K562 (cell line): ENCODE results near the gene RNH1. TPM values are rescaled to one million over a fixed set of nuclear protein-coding genes. Genes with fewer than 3 reads are reported as not detected.

ENCODE experiments used
- ARNT ChIP-seq, 2 experiments: fragments of 450-650 bp; IDR thresholded peaks; 2 replicates each; pipeline ENCODE4 v1.6.1; 2016; ENCODE audit warnings: mild to moderate bottlenecking in 1 of 2
- ASH1L ChIP-seq: fragments of 450-650 bp; IDR thresholded peaks from 2 replicates; pipeline ENCODE4 v1.6.1; 2018; ENCODE audit warnings: borderline replicate concordance, mild to moderate bottlenecking, low read depth; ENCODE audit not compliant: partially characterized antibody
- BCL6 ChIP-seq: fragments of 250-450 bp; sonication (Bioruptor Pico); IDR thresholded peaks from 2 replicates; pipeline ENCODE4 v1.4.0; 2020
- CC2D1A ChIP-seq: fragments of 450-650 bp; IDR thresholded peaks from 2 replicates; pipeline ENCODE4 v1.6.1; 2017; ENCODE audit warnings: mild to moderate bottlenecking
- CEBPG ChIP-seq, 3 experiments: fragments of 200-800 bp in 1 of 3; sonication (Bioruptor generic) in 1 of 3; sonication (generic) in 1 of 3; formaldehyde crosslinking in 1 of 3; IDR thresholded peaks in 2 of 3; conservative IDR thresholded peaks in 1 of 3; 2 replicates each; pipeline versions ENCODE4 v1.6.1 to v1.8.0; 2016 to 2022; ENCODE audit warnings: missing compliant biosample characterization in 2 of 3, missing genetic modification characterization in 2 of 3, mild to moderate bottlenecking in 1 of 3, missing genetic modification reagents in 1 of 3
- E2F3 ChIP-seq: fragments of 250-450 bp; sonication (Bioruptor Pico); IDR thresholded peaks from 2 replicates; pipeline ENCODE4 v1.4.0; 2020; ENCODE audit warnings: mild to moderate bottlenecking
- ESRRB ChIP-seq: fragments of 250-450 bp; sonication (Bioruptor Pico); IDR thresholded peaks from 2 replicates; pipeline ENCODE4 v1.5.0; 2020; ENCODE audit warnings: mild to moderate bottlenecking, moderate library complexity, borderline replicate concordance
- JUND ChIP-seq, 2 experiments: IDR thresholded peaks; 2 replicates in 1 of 2; 3 replicates in 1 of 2; pipeline ENCODE4 v1.6.1; 2011; ENCODE audit warnings: borderline replicate concordance in 2 of 2, low read depth in 2 of 2, low read length in 2 of 2, improper control_type of control experiment in 1 of 2, missing biosample characterization in 1 of 2, missing genetic modification characterization in 1 of 2, missing genetic modification reagents in 1 of 2
- L3MBTL2 ChIP-seq: fragments of 450-650 bp; IDR thresholded peaks from 2 replicates; pipeline ENCODE4 v1.6.1; 2016; ENCODE audit warnings: mild to moderate bottlenecking, moderate library complexity
- MCM3 ChIP-seq: fragments of 450-650 bp; IDR thresholded peaks from 2 replicates; pipeline ENCODE4 v1.6.1; 2016
- MTA2 ChIP-seq: fragments of 450-650 bp; IDR thresholded peaks from 2 replicates; pipeline ENCODE4 v1.6.1; 2016; ENCODE audit warnings: low read depth
- NCOA4 ChIP-seq: fragments of 450-650 bp; IDR thresholded peaks from 2 replicates; pipeline ENCODE4 v1.6.1; 2018; ENCODE audit warnings: mild to moderate bottlenecking; ENCODE audit not compliant: partially characterized antibody
- POLR2G ChIP-seq: fragments of 200-400 bp; formaldehyde crosslinking; IDR thresholded peaks from 2 replicates; pipeline ENCODE4 v1.6.1; 2017; ENCODE audit warnings: low read depth, mild to moderate bottlenecking, antibody characterized with exemption, low read length, moderate library complexity
- PTBP1 ChIP-seq: fragments of 200-400 bp; formaldehyde crosslinking; IDR thresholded peaks from 2 replicates; pipeline ENCODE4 v1.6.1; 2017; ENCODE audit warnings: low read depth, low read length
- PTRF ChIP-seq: fragments of 450-650 bp; IDR thresholded peaks from 2 replicates; pipeline ENCODE4 v1.6.1; 2016; ENCODE audit warnings: mild to moderate bottlenecking, missing genetic modification characterization, missing compliant biosample characterization
- XRCC3 ChIP-seq: fragments of 450-650 bp; IDR thresholded peaks from 2 replicates; pipeline ENCODE4 v1.6.1; 2017; ENCODE audit warnings: mild to moderate bottlenecking, moderate library complexity
- ZFP1 ChIP-seq: fragments of 450-650 bp; formaldehyde crosslinking; IDR thresholded peaks from 2 replicates; pipeline ENCODE4 v1.4.0; 2020; ENCODE audit warnings: mild to moderate bottlenecking, mixed read lengths
- ZNF12 ChIP-seq: sonication (generic); formaldehyde crosslinking; IDR thresholded peaks from 2 replicates; pipeline ENCODE4 v1.4.0; 2020; ENCODE audit warnings: mild to moderate bottlenecking, missing genetic modification reagents
- ZNF140 ChIP-seq: fragments of 250-450 bp; sonication (Bioruptor Pico); IDR thresholded peaks from 2 replicates; pipeline ENCODE4 v1.8.0; 2021; ENCODE audit warnings: moderate library complexity, mild to moderate bottlenecking, inconsistent platforms
- ZNF175 ChIP-seq: fragments of 200-800 bp; sonication (Bioruptor generic); IDR thresholded peaks from 2 replicates; pipeline ENCODE4 v1.6.1; 2016; ENCODE audit warnings: low read depth, mild to moderate bottlenecking, missing genetic modification characterization, missing compliant biosample characterization
- ZNF24 ChIP-seq: fragments of 450-650 bp; IDR thresholded peaks from 2 replicates; pipeline ENCODE4 v1.6.1; 2016
- ZNF263 ChIP-seq: sonication (generic); formaldehyde crosslinking; IDR thresholded peaks from 2 replicates; pipeline ENCODE4 v1.8.0; 2022; ENCODE audit warnings: mild to moderate bottlenecking, missing genetic modification reagents, borderline replicate concordance
- polyA plus RNA-seq, 8 experiments: library from polyadenylated mRNA; depleted of rRNA in 4 of 8; stranded (reverse) in 5 of 8; unstranded in 3 of 8; fragments of >200 nt; fragmentation: Nextera tagmentation in 2 of 8; fragmentation: Illumina TruSeq in 1 of 8; extraction: Ambion mirVana in 2 of 8; extraction: Trizol in 1 of 8; gene quantifications; 2 replicates each; pipeline versions ENCODE4 v1.2.1 to v1.2.3, GENCODE V29; 2011 to 2014; ENCODE audit warnings: inconsistent platforms in 1 of 8, missing spikeins in 1 of 8
- total RNA-seq, 7 experiments: library from RNA; depleted of rRNA in 6 of 7; stranded (reverse); fragments of >200 nt in 6 of 7; fragmentation: Illumina TruSeq in 2 of 7; extraction: Trizol in 2 of 7; gene quantifications; 2 replicates each; pipeline versions ENCODE4 v1.2.1 to v1.2.3, GENCODE V29; 2011 to 2021; ENCODE audit warnings: low replicate concordance in 1 of 7
- TF ChIP-seq, protein P1 (sequence below): sonication (generic); formaldehyde crosslinking; IDR thresholded peaks from 2 replicates; pipeline ENCODE4 v1.8.0; 2023; ENCODE audit warnings: missing genetic modification reagents, mild to moderate bottlenecking, borderline replicate concordance
- TF ChIP-seq, protein P2 (sequence below): fragments of 450-650 bp; formaldehyde crosslinking; IDR thresholded peaks from 2 replicates; pipeline ENCODE4 v1.4.0; 2022; ENCODE audit warnings: mild to moderate bottlenecking, moderate library complexity

Gene RNH1
- total and polyA plus RNA-seq, 9 of the 15 experiments (the other 6 are each of a cell fraction or from before 2014, with no cell fraction given): 2.5 to 160 (median 44.3) TPM

DNA sequence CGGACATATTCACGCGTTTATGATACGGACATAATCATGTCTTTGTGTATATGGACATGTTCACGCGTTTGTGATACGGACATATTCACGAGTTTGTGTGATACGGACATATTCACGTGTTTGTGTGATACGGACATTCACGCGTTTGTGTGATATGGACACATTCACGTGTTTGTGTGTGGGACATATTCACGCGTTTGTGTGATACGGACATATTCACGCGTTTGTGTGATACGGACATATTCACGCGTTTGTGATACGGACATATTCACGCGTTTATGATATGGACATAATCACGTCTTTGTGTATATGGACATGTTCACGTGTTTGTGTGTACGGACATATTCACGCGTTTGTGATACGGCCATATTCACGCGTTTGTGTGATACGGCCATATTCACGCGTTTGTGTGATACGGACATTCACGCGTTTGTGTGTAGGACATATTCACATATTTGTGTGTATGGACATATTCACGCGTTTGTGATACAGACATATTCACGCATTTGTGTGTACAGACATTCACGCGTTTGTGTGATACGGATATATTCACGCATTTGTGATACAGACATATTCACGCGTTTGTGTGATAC lies 32.0 kb downstream of the RNH1 start (continued):
- TF ChIP-seq, protein P1, sequence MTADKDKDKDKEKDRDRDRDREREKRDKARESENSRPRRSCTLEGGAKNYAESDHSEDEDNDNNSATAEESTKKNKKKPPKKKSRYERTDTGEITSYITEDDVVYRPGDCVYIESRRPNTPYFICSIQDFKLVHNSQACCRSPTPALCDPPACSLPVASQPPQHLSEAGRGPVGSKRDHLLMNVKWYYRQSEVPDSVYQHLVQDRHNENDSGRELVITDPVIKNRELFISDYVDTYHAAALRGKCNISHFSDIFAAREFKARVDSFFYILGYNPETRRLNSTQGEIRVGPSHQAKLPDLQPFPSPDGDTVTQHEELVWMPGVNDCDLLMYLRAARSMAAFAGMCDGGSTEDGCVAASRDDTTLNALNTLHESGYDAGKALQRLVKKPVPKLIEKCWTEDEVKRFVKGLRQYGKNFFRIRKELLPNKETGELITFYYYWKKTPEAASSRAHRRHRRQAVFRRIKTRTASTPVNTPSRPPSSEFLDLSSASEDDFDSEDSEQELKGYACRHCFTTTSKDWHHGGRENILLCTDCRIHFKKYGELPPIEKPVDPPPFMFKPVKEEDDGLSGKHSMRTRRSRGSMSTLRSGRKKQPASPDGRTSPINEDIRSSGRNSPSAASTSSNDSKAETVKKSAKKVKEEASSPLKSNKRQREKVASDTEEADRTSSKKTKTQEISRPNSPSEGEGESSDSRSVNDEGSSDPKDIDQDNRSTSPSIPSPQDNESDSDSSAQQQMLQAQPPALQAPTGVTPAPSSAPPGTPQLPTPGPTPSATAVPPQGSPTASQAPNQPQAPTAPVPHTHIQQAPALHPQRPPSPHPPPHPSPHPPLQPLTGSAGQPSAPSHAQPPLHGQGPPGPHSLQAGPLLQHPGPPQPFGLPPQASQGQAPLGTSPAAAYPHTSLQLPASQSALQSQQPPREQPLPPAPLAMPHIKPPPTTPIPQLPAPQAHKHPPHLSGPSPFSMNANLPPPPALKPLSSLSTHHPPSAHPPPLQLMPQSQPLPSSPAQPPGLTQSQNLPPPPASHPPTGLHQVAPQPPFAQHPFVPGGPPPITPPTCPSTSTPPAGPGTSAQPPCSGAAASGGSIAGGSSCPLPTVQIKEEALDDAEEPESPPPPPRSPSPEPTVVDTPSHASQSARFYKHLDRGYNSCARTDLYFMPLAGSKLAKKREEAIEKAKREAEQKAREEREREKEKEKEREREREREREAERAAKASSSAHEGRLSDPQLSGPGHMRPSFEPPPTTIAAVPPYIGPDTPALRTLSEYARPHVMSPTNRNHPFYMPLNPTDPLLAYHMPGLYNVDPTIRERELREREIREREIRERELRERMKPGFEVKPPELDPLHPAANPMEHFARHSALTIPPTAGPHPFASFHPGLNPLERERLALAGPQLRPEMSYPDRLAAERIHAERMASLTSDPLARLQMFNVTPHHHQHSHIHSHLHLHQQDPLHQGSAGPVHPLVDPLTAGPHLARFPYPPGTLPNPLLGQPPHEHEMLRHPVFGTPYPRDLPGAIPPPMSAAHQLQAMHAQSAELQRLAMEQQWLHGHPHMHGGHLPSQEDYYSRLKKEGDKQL (CRISPR knock-in tag): no peak
- TF ChIP-seq L3MBTL2: no peak
- no peak for TF ChIP-seq CC2D1A
- TF ChIP-seq BCL6: no peak
- no peak for TF ChIP-seq ZNF24
- peak; percentile 90 for TF ChIP-seq ZNF140 (CRISPR knock-in tag)
- no peak for TF ChIP-seq ZNF263 (CRISPR knock-in tag)
- TF ChIP-seq POLR2G: no peak
- TF ChIP-seq NCOA4: no peak
- TF ChIP-seq ZNF175 (CRISPR knock-in tag): no peak
- TF ChIP-seq MTA2: no peak
- no peak for TF ChIP-seq ESRRB (CRISPR knock-in tag)
- TF ChIP-seq XRCC3: no peak
- peak; percentile 75; the same call in 1 of the 2 replicates for TF ChIP-seq PTRF (tag)
- no peak for TF ChIP-seq CEBPG (CRISPR knock-in tag; IDR thresholded peaks at IDR 0.05)
- TF ChIP-seq CEBPG (tag; conservative IDR thresholded peaks at IDR 0.05 in 1 of 2, IDR thresholded peaks at IDR 0.05 in 1 of 2): peak in 1 of 2 experiments; percentile 27; a peak in 1 of 4 replicates
- peak; percentile 53; the same call in 1 of the 2 replicates for TF ChIP-seq E2F3
- no peak for TF ChIP-seq ARNT (IDR thresholded peaks at IDR 0.05)
- no peak for TF ChIP-seq MCM3
- TF ChIP-seq ASH1L: no peak
- TF ChIP-seq JUND (IDR thresholded peaks at IDR 0.05; ENCODE audit: borderline replicate concordance, low read depth, low read length): no peak
- no peak for TF ChIP-seq JUND (tag; IDR thresholded peaks at IDR 0.05; ENCODE audit: borderline replicate concordance, low read depth, low read length)
- no peak for TF ChIP-seq PTBP1
- TF ChIP-seq ZFP1 (CRISPR knock-in tag): no peak; the same call in 1 of the 2 replicates
- TF ChIP-seq ZNF12: no peak
- TF ChIP-seq, protein P2, sequence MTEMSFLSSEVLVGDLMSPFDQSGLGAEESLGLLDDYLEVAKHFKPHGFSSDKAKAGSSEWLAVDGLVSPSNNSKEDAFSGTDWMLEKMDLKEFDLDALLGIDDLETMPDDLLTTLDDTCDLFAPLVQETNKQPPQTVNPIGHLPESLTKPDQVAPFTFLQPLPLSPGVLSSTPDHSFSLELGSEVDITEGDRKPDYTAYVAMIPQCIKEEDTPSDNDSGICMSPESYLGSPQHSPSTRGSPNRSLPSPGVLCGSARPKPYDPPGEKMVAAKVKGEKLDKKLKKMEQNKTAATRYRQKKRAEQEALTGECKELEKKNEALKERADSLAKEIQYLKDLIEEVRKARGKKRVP (CRISPR knock-in tag): no peak
